ENCODE measurements around the gene TMEM108. TPM values are rescaled to one million over a fixed set of nuclear protein-coding genes. Genes with fewer than 3 reads are reported as not detected.

Gene TMEM108
- total and polyA plus RNA-seq, 2 donors (not counting 1 experiment from before 2014, with no cell fraction given), result 0.10 to 0.17 TPM

DNA sequence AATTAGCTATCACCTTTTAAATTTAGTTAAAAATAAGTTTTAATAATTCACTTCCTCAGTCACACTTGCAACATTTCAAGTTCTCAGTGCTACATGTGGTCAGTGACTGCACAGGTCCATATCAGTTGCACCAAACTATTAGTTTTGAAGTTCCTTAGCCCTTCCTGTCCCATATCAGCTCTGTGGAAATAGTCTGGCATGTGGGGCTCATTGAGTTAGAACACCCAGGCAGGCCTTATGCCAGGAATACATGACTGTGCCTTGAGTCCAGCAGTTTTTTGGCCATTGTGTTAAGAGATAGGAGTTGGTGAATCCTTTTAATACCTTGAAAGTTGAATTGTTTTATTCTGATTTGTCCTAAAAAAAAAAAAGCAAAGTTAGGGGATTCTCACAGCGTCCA lies 207.9 kb downstream of the TMEM108 start:
- no peaks in the 10 kb centered on the region for H3K36me3 ChIP-seq (ENCODE audit: control insufficient read depth, insufficient read depth, low read length)
- H3K4me1 ChIP-seq (ENCODE audit: control insufficient read depth, extremely low read depth, insufficient read depth, low read length), result no peaks in the 10 kb centered on the region
- no peaks in the 10 kb centered on the region for H3K9me3 ChIP-seq (ENCODE audit: control insufficient read depth, insufficient read depth, low read depth, low read length)
- no peak overlapping the region for H3K4me2 ChIP-seq (ENCODE audit: extremely low read depth, insufficient read depth, low read length)
- H4K20me1 ChIP-seq (ENCODE audit: control insufficient read depth, extremely low read depth, insufficient read depth, low read length), result no peaks in the 10 kb centered on the region
- no peaks in the 10 kb centered on the region for H3K79me2 ChIP-seq (ENCODE audit: control insufficient read depth, insufficient read depth, low read length)
- H2AFZ ChIP-seq (ENCODE audit: low read length), result no peak overlapping the region
- no peak for TF ChIP-seq EZH2 (IDR thresholded peaks at IDR 0.05; ENCODE audit: low read length, missing control alignments)
- TF ChIP-seq, protein P1, sequence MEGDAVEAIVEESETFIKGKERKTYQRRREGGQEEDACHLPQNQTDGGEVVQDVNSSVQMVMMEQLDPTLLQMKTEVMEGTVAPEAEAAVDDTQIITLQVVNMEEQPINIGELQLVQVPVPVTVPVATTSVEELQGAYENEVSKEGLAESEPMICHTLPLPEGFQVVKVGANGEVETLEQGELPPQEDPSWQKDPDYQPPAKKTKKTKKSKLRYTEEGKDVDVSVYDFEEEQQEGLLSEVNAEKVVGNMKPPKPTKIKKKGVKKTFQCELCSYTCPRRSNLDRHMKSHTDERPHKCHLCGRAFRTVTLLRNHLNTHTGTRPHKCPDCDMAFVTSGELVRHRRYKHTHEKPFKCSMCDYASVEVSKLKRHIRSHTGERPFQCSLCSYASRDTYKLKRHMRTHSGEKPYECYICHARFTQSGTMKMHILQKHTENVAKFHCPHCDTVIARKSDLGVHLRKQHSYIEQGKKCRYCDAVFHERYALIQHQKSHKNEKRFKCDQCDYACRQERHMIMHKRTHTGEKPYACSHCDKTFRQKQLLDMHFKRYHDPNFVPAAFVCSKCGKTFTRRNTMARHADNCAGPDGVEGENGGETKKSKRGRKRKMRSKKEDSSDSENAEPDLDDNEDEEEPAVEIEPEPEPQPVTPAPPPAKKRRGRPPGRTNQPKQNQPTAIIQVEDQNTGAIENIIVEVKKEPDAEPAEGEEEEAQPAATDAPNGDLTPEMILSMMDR (conservative IDR thresholded peaks at IDR 0.05 in 1 of 2, IDR thresholded peaks at IDR 0.05 in 1 of 2; ENCODE audit: low read depth in 1 of 2, low read length in 2 of 2), result no peak
- no peaks in the 10 kb centered on the region for H3K27me3 ChIP-seq (ENCODE audit: control insufficient read depth, insufficient read depth, low read length)
- H3K27ac ChIP-seq (ENCODE audit: insufficient read depth, low read length), result no peak overlapping the region
- H3K9ac ChIP-seq (ENCODE audit: insufficient read depth, low read length), result no peak overlapping the region
- no peak overlapping the region for H3K4me3 ChIP-seq (replicated peaks in 1 of 4; ENCODE audit: control extremely low read depth in 1 of 4, insufficient read depth in 1 of 4, low read depth in 3 of 4, low read length in 4 of 4)
- peak in 1 of 2 donors; percentile 22 for DNase-seq (ENCODE audit: low read depth in 2 of 2)

- no peak overlapping the region for H3K27ac ChIP-seq (ENCODE audit: insufficient read depth, low read length)
- no peak overlapping the region for H3K4me2 ChIP-seq (ENCODE audit: extremely low read depth, insufficient read depth, low read length)
- no peak overlapping the region for H3K9ac ChIP-seq (ENCODE audit: insufficient read depth, low read length)
- H3K36me3 ChIP-seq (ENCODE audit: control insufficient read depth, insufficient read depth, low read length), result no peaks in the 10 kb centered on the region
- no peak for DNase-seq (ENCODE audit: low read depth in 2 of 2)
- H3K9me3 ChIP-seq (ENCODE audit: control insufficient read depth, insufficient read depth, low read depth, low read length), result no peaks in the 10 kb centered on the region
- no peaks in the 10 kb centered on the region for H3K27me3 ChIP-seq (ENCODE audit: control insufficient read depth, insufficient read depth, low read length)
- no peak for TF ChIP-seq EZH2 (IDR thresholded peaks at IDR 0.05; ENCODE audit: low read length, missing control alignments)
- TF ChIP-seq, protein P1 (conservative IDR thresholded peaks at IDR 0.05 in 1 of 2, IDR thresholded peaks at IDR 0.05 in 1 of 2; ENCODE audit: low read depth in 1 of 2, low read length in 2 of 2), result no peak
- H4K20me1 ChIP-seq (ENCODE audit: control insufficient read depth, extremely low read depth, insufficient read depth, low read length), result no peaks in the 10 kb centered on the region
- H3K4me3 ChIP-seq (replicated peaks in 1 of 4; ENCODE audit: control extremely low read depth in 1 of 4, insufficient read depth in 1 of 4, low read depth in 3 of 4, low read length in 4 of 4), result no peak overlapping the region
- H2AFZ ChIP-seq (ENCODE audit: low read length), result no peak overlapping the region
- H3K4me1 ChIP-seq (ENCODE audit: control insufficient read depth, extremely low read depth, insufficient read depth, low read length), result no peaks in the 10 kb centered on the region
- H3K79me2 ChIP-seq (ENCODE audit: control insufficient read depth, insufficient read depth, low read length), result no peaks in the 10 kb centered on the region
These were observed 208.6 kb downstream of the TMEM108 start for GRCh38 chr3:133246773-133247172.

DNA sequence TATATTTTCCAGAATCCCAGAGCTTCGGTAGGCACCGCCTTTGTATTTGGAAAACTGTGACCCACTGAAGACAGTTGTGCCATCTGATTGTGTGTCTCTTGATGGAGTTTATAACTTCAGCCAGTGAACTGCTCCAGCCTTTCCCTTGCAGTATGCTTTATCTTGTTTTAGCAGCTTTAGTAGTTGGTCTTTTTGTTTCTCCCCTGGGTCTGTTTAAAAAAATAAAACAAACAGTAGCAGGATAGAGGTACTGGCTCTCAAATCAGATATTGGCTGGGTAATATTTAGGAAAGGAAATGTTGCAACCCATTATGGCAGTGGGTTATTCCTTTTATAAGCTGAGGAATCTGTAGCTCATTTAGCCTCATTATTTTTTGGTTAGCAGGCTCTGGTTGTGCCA lies 210.2 kb downstream of the TMEM108 start:
- H2AFZ ChIP-seq (ENCODE audit: low read length), result no peak overlapping the region
- no peaks in the 10 kb centered on the region for H3K79me2 ChIP-seq (ENCODE audit: control insufficient read depth, insufficient read depth, low read length)

More for the DNA sequence above, 210.2 kb downstream of the TMEM108 start:
- Histone ChIP-seq H3K9ac (ENCODE audit: insufficient read depth, low read length) (no peak overlapping the region), H3K27ac (ENCODE audit: insufficient read depth, low read length) (no peak overlapping the region), H3K9me3 (ENCODE audit: control insufficient read depth, insufficient read depth, low read depth, low read length) (no peaks in the 10 kb centered on the region), H3K4me3 (replicated peaks in 1 of 4; ENCODE audit: control extremely low read depth in 1 of 4, insufficient read depth in 1 of 4, low read depth in 3 of 4, low read length in 4 of 4) (no peak overlapping the region), H3K36me3 (ENCODE audit: control insufficient read depth, insufficient read depth, low read length) (no peaks in the 10 kb centered on the region), H3K4me2 (ENCODE audit: extremely low read depth, insufficient read depth, low read length) (no peak overlapping the region), H4K20me1 (ENCODE audit: control insufficient read depth, extremely low read depth, insufficient read depth, low read length) (no peaks in the 10 kb centered on the region), H3K27me3 (ENCODE audit: control insufficient read depth, insufficient read depth, low read length) (no peaks in the 10 kb centered on the region), H3K4me1 (ENCODE audit: control insufficient read depth, extremely low read depth, insufficient read depth, low read length) (no peaks in the 10 kb centered on the region)
- DNase-seq (ENCODE audit: low read depth in 2 of 2), result no peak
- TF ChIP-seq EZH2 (IDR thresholded peaks at IDR 0.05; ENCODE audit: low read length, missing control alignments), result no peak
- TF ChIP-seq, protein P1 (conservative IDR thresholded peaks at IDR 0.05 in 1 of 2, IDR thresholded peaks at IDR 0.05 in 1 of 2; ENCODE audit: low read depth in 1 of 2, low read length in 2 of 2), result no peak
